ENCODE results near the gene LRMDA.

Gene LRMDA

GRCh38 chr10:75864717-75865116 lies 433.3 kb downstream of the LRMDA start:
- no peak for TF ChIP-seq NFIC (IDR thresholded peaks at IDR 0.05)
- no peak for TF ChIP-seq ZBTB7A (IDR thresholded peaks at IDR 0.05; ENCODE audit: low read depth)
- TF ChIP-seq, protein P1, sequence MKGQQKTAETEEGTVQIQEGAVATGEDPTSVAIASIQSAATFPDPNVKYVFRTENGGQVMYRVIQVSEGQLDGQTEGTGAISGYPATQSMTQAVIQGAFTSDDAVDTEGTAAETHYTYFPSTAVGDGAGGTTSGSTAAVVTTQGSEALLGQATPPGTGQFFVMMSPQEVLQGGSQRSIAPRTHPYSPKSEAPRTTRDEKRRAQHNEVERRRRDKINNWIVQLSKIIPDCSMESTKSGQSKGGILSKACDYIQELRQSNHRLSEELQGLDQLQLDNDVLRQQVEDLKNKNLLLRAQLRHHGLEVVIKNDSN (IDR thresholded peaks at IDR 0.05): no peak
- no peak for TF ChIP-seq TEAD4 (IDR thresholded peaks at IDR 0.05)
- TF ChIP-seq YY1 (IDR thresholded peaks at IDR 0.05; ENCODE audit: low read depth): no peak
- no peak for TF ChIP-seq RAD21 (IDR thresholded peaks at IDR 0.05; ENCODE audit: low read depth)
- TF ChIP-seq, protein P2, sequence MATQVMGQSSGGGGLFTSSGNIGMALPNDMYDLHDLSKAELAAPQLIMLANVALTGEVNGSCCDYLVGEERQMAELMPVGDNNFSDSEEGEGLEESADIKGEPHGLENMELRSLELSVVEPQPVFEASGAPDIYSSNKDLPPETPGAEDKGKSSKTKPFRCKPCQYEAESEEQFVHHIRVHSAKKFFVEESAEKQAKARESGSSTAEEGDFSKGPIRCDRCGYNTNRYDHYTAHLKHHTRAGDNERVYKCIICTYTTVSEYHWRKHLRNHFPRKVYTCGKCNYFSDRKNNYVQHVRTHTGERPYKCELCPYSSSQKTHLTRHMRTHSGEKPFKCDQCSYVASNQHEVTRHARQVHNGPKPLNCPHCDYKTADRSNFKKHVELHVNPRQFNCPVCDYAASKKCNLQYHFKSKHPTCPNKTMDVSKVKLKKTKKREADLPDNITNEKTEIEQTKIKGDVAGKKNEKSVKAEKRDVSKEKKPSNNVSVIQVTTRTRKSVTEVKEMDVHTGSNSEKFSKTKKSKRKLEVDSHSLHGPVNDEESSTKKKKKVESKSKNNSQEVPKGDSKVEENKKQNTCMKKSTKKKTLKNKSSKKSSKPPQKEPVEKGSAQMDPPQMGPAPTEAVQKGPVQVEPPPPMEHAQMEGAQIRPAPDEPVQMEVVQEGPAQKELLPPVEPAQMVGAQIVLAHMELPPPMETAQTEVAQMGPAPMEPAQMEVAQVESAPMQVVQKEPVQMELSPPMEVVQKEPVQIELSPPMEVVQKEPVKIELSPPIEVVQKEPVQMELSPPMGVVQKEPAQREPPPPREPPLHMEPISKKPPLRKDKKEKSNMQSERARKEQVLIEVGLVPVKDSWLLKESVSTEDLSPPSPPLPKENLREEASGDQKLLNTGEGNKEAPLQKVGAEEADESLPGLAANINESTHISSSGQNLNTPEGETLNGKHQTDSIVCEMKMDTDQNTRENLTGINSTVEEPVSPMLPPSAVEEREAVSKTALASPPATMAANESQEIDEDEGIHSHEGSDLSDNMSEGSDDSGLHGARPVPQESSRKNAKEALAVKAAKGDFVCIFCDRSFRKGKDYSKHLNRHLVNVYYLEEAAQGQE (IDR thresholded peaks at IDR 0.05; ENCODE audit: low read depth): no peak
- no peak for TF ChIP-seq CREB1 (IDR thresholded peaks at IDR 0.05; ENCODE audit: low read depth)
- TF ChIP-seq EP300 (IDR thresholded peaks at IDR 0.05; ENCODE audit: borderline replicate concordance): no peak
- TF ChIP-seq TCF12 (IDR thresholded peaks at IDR 0.05; ENCODE audit: low read depth): no peak
- TF ChIP-seq FOXM1 (IDR thresholded peaks at IDR 0.05; ENCODE audit: borderline replicate concordance, low read depth): no peak
- no peak for TF ChIP-seq TAF1 (IDR thresholded peaks at IDR 0.05; ENCODE audit: low read depth)
- no peak for TF ChIP-seq CEBPB (IDR thresholded peaks at IDR 0.05)
- no peak for TF ChIP-seq MAX (IDR thresholded peaks at IDR 0.05)
- no peak for TF ChIP-seq EGR1 (IDR thresholded peaks at IDR 0.05)

DNA sequence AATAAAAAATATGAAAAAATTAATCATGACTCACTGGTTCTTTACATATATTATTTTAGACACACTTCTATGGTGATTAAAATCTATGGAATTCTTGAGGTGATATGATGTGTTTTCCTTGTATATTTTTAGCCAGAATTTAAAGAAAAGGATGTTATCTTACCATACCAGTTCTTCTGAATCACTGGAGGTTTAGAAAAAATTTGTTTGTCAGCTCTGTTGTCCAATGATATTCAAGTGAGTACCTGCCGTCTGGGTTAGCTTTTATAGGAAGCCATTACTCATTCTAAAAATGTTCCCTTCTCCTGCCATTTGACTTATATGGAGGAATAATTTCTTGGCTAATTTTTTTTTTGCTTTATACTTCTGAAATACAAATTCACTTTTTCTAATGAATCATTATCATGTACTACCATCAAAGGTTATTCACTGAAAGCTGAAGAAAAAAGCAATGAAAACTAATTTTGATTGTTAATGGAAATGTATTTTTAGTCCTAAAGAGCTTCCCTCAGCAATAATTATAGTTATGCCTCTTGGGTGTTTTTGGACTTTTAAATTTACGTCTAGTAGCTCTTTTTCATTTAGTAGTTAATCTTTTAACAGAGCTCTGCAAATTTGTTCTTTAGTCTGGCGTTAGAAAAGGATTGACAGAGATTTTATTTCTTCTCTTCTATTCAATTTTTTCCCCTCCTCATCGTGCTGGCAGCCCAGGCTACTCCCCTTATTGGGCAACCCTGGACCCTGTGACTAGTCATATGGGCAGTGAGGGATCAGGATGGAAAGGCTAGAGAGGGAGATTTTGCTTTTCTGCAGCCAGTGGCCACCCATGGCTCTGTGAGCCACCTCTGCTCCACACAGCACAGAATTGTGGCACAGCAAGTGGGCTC lies 434.2 kb downstream of the LRMDA start:
- no peak for TF ChIP-seq EP300 (IDR thresholded peaks at IDR 0.05; ENCODE audit: borderline replicate concordance)
- no peak for TF ChIP-seq CREB1 (IDR thresholded peaks at IDR 0.05; ENCODE audit: low read depth)
- TF ChIP-seq EGR1 (IDR thresholded peaks at IDR 0.05): no peak
- no peak for TF ChIP-seq TEAD4 (IDR thresholded peaks at IDR 0.05)
- TF ChIP-seq, protein P1 (IDR thresholded peaks at IDR 0.05): no peak

GRCh38 chr10:75866300-75866625 lies 434.8 kb downstream of the LRMDA start:
- TF ChIP-seq TCF12 (IDR thresholded peaks at IDR 0.05; ENCODE audit: low read depth) (no peak), ZBTB7A (IDR thresholded peaks at IDR 0.05; ENCODE audit: low read depth) (no peak), CEBPB (IDR thresholded peaks at IDR 0.05) (no peak)

DNA sequence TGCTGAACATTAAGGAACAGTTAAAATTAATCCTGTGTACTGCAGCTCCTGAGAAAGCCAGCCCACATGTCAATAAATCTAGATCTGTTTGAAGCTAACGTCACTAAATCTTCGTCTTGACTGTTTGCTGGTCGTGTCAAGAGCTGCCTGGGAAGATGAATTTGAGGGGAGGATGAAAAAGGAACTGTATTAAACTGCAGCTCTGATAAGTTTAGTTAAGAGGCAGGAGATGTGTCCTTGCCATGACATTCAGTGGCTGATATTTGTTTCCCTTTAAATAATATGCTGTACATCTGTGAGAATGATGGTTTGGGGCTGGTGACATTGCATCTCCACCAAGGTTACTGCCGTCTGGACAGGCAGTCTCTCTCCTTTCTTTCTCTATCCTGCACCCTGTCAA lies 435.3 kb downstream of the LRMDA start:
- no peak for TF ChIP-seq TEAD4 (IDR thresholded peaks at IDR 0.05)
- no peak for TF ChIP-seq YY1 (IDR thresholded peaks at IDR 0.05; ENCODE audit: low read depth)
- TF ChIP-seq TAF1 (IDR thresholded peaks at IDR 0.05; ENCODE audit: low read depth): no peak
- TF ChIP-seq, protein P2 (IDR thresholded peaks at IDR 0.05; ENCODE audit: low read depth): no peak
- no peak for TF ChIP-seq NFIC (IDR thresholded peaks at IDR 0.05)
- TF ChIP-seq TCF12 (IDR thresholded peaks at IDR 0.05; ENCODE audit: low read depth): no peak
- no peak for TF ChIP-seq CEBPB (IDR thresholded peaks at IDR 0.05)
- TF ChIP-seq, protein P1 (IDR thresholded peaks at IDR 0.05): no peak
- TF ChIP-seq FOXM1 (IDR thresholded peaks at IDR 0.05; ENCODE audit: borderline replicate concordance, low read depth): no peak
- no peak for TF ChIP-seq ZBTB7A (IDR thresholded peaks at IDR 0.05; ENCODE audit: low read depth)
- TF ChIP-seq EP300 (IDR thresholded peaks at IDR 0.05; ENCODE audit: borderline replicate concordance): no peak
- no peak for TF ChIP-seq CREB1 (IDR thresholded peaks at IDR 0.05; ENCODE audit: low read depth)
- TF ChIP-seq EGR1 (IDR thresholded peaks at IDR 0.05): no peak
- no peak for TF ChIP-seq RAD21 (IDR thresholded peaks at IDR 0.05; ENCODE audit: low read depth)
- TF ChIP-seq MAX (IDR thresholded peaks at IDR 0.05): no peak

GRCh38 chr10:75868574-75868973 lies 437.1 kb downstream of the LRMDA start:
- TF ChIP-seq EP300 (IDR thresholded peaks at IDR 0.05; ENCODE audit: borderline replicate concordance) (no peak), TEAD4 (IDR thresholded peaks at IDR 0.05) (no peak), EGR1 (IDR thresholded peaks at IDR 0.05) (no peak), CREB1 (IDR thresholded peaks at IDR 0.05; ENCODE audit: low read depth) (no peak), FOXM1 (IDR thresholded peaks at IDR 0.05; ENCODE audit: borderline replicate concordance, low read depth) (no peak), MAX (IDR thresholded peaks at IDR 0.05) (no peak), TCF12 (IDR thresholded peaks at IDR 0.05; ENCODE audit: low read depth) (no peak), NFIC (IDR thresholded peaks at IDR 0.05) (no peak), CEBPB (IDR thresholded peaks at IDR 0.05) (no peak)
- TF ChIP-seq, protein P1 (IDR thresholded peaks at IDR 0.05): no peak

Measured in Ishikawa (cell line).